COR-L47 (cell line): ENCODE data around the gene ARFGEF2.
"Not testable (repeated sequence)": the region's sequence is repeated elsewhere in the genome, so short reads cannot be mapped to it uniquely, and the experiment has no call there.

Experiments used
- DNase-seq: peaks from one replicate; lab custom pipeline; 2025; lab: John Stamatoyannopoulos, UW

ARFGEF2 gene

GRCh38 chr20:48928832-48929725 lies 7.6 kb downstream of the ARFGEF2 start:
- no peak for DNase-seq

GRCh38 chr20:48930035-48930434 lies 8.5 kb downstream of the ARFGEF2 start:
- no peak for DNase-seq

GRCh38 chr20:48930878-48931277 lies 9.4 kb downstream of the ARFGEF2 start:
- DNase-seq: no peak

GRCh38 chr20:48931527-48932374 lies 10.2 kb downstream of the ARFGEF2 start:
- DNase-seq: no peak

GRCh38 chr20:48932375-48932941 lies 10.9 kb downstream of the ARFGEF2 start:
- DNase-seq: no peak

GRCh38 chr20:48933017-48933766 lies 11.7 kb downstream of the ARFGEF2 start:
- no peak for DNase-seq

GRCh38 chr20:48934273-48934877 lies 12.9 kb downstream of the ARFGEF2 start:
- not testable (repeated sequence) for DNase-seq

GRCh38 chr20:48934966-48935365 lies 13.5 kb downstream of the ARFGEF2 start:
- DNase-seq: not testable (repeated sequence)

GRCh38 chr20:48936178-48936577 lies 14.7 kb downstream of the ARFGEF2 start:
- DNase-seq: not testable (repeated sequence)

- no peak for DNase-seq
Measured at GRCh38 chr20:48937674-48938073, 16.2 kb downstream of the ARFGEF2 start.

GRCh38 chr20:48938670-48939069 lies 17.2 kb downstream of the ARFGEF2 start:
- DNase-seq: no peak

- no peak for DNase-seq
Measured at GRCh38 chr20:48940170-48940569, 18.7 kb downstream of the ARFGEF2 start.

GRCh38 chr20:48941467-48941866 lies 20.0 kb downstream of the ARFGEF2 start:
- no peak for DNase-seq

- DNase-seq: no peak
Measured at GRCh38 chr20:48942730-48943129, 21.2 kb downstream of the ARFGEF2 start.

GRCh38 chr20:48944663-48945297 lies 23.3 kb downstream of the ARFGEF2 start:
- no peak for DNase-seq

- DNase-seq: no peak
Measured at GRCh38 chr20:48945840-48946514, 24.5 kb downstream of the ARFGEF2 start.

GRCh38 chr20:48948612-48949011 lies 27.1 kb downstream of the ARFGEF2 start:
- DNase-seq: no peak

GRCh38 chr20:48949304-48950170 lies 28.0 kb downstream of the ARFGEF2 start:
- no peak for DNase-seq

- DNase-seq: no peak
Measured at GRCh38 chr20:48951041-48951440, 29.5 kb downstream of the ARFGEF2 start.
